Suppressor macrophage treated with lipopolysaccharide for 4 hours (primary cell): Measurements from ENCODE around the gene BCAN.
"Not testable (repeated sequence)": the region's sequence is repeated elsewhere in the genome, so short reads cannot be mapped to it uniquely, and the experiment has no call there.

Source experiments
- DNase-seq: peaks from one replicate; pipeline ENCODE4 v3.0.0-alpha.2; 2020

BCAN gene

DNA sequence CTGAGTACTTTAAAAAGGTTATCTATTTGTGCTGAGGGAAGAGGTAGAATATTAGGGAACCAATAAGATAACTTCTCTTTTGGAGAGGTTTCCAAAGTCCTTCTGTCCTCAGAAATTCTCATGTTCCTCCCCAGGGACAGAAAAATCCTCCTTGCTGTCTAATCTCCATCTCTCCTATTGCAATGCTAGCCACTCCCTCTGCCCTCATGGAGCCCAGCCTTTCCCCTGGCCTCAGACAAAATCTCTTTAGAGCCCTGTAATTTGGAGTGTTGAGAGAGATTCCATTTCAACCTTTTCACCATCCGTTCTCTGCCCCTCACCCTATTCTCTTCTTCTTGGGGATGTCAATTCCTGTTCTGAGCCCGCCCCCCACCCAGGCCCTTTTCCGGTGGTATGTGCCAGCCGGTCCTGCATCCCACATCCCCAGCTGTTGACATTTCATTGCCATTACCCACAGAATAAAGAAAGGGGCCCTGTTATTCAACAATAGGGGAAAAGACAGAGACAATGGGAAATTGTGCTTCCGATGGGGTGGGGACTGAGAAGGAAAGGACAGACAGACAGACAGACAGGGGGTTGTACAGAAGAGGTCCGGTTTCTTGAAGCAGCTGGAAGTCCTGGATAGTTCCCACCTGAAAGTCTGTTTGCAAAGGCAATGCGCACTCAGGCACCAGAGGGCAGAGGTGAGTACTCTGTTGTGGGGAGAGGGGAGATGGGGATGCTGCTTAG lies 22.9 kb upstream of the BCAN start, which contains the start of gene HAPLN2:
Gene HAPLN2 (plus strand): TSS at position 563 of the 729 bp plus-strand sequence. CDS start 4,076 bp downstream, outside the sequence.
- no peak for DNase-seq

DNA sequence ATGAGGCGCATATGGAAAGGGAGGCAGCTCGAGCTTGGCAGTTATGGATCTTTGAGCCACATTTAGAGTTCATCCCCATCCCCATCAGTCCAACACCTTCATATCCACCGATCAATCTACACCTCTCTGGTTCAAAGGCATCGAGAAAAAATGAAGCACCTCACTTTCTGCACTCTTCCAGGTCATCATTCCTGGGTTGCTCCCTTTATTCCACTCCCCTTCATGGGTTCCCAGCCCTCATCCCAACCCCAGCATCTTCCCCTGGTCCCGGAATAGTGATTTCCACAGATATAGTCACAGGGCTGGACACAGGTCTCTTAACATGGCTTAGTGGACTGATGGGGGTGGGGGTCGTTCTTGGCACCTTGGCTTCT lies 22.3 kb upstream of the BCAN start:
- no peak for DNase-seq

GRCh38 chr1:156622581-156623297 lies 19.2 kb upstream of the BCAN start:
- no peak for DNase-seq

GRCh38 chr1:156623946-156624813 lies 17.7 kb upstream of the BCAN start:
- peak; percentile 65 for DNase-seq

DNA sequence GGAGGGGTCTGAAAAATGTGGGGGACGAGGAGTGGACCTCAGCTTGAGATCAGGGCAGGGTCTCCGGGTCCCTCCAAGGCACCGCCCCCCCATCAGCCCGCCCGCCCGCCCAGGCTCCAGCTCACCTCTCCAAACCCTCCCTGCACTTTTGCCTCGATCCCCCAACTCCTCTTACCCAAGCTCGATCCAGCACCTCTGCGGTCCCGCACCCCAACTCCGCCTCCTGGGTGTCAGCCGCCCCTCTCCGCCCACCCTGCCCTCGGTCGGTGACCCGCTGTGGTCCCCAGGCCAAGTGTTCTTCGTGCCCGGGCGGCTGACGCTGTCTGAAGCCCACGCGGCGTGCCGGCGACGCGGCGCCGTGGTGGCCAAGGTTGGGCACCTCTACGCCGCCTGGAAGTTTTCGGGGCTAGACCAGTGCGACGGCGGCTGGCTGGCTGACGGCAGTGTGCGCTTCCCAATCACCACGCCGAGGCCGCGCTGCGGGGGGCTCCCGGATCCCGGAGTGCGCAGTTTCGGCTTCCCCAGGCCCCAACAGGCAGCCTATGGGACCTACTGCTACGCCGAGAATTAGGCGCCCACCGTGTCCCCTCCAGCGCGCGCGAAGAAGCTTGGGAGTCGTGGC lies 17.0 kb upstream of the BCAN start:
- no peak for DNase-seq

- peak; percentile 74 for DNase-seq
Measured at GRCh38 chr1:156625436-156626078, 16.4 kb upstream of the BCAN start.

GRCh38 chr1:156626079-156626438 lies 15.9 kb upstream of the BCAN start:
- DNase-seq = no peak

- peak; percentile 69 for DNase-seq
Measured at GRCh38 chr1:156627313-156627880, 14.5 kb upstream of the BCAN start.

- no peak for DNase-seq
Measured at GRCh38 chr1:156629823-156630449, 12.0 kb upstream of the BCAN start.

GRCh38 chr1:156631152-156631551 lies 10.8 kb upstream of the BCAN start:
- DNase-seq = not testable (repeated sequence)

- DNase-seq = no peak
Measured at GRCh38 chr1:156632355-156632754, 9.6 kb upstream of the BCAN start.

DNA sequence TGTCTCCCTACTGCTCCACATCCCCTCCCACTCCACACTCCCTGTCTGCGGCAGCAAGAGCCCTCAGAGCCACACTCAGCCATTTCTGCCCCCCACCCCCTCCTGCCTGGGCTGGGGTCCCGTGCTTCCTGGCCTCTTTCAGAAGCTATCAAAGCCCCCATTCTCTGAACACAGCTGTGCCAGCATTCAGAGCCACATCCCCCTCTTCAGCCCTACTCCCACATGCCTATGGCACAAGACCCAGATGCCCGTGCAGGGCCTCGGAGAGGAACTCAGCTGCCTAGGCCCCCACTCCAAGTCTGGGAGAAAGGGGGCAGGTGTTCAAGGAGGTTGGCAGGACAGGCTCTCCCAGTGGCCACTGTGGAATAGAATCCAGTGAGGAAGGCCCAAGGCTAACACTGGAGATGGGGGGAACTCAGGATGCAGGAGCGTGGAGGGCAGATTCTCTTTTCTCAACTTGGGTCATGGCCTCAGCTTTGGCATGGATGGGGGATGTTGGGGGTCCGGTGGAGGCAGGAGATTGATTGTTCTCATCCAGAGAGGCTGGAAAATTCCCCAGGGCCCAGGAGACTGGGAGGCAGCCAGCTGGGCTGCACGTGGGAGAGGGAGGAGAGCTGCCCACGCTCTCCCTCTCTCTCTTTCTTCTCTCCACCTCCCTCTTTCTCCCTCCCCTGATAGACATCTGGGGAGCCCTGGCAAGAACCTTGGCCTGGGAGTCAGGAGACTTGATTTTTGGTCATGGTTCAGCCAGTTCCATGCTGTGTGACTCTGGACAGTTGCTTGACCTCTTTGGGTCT lies 3.5 kb upstream of the BCAN start:
- no peak for DNase-seq

- DNase-seq = no peak
Measured at GRCh38 chr1:156639601-156640101, 2.3 kb upstream of the BCAN start.

DNA sequence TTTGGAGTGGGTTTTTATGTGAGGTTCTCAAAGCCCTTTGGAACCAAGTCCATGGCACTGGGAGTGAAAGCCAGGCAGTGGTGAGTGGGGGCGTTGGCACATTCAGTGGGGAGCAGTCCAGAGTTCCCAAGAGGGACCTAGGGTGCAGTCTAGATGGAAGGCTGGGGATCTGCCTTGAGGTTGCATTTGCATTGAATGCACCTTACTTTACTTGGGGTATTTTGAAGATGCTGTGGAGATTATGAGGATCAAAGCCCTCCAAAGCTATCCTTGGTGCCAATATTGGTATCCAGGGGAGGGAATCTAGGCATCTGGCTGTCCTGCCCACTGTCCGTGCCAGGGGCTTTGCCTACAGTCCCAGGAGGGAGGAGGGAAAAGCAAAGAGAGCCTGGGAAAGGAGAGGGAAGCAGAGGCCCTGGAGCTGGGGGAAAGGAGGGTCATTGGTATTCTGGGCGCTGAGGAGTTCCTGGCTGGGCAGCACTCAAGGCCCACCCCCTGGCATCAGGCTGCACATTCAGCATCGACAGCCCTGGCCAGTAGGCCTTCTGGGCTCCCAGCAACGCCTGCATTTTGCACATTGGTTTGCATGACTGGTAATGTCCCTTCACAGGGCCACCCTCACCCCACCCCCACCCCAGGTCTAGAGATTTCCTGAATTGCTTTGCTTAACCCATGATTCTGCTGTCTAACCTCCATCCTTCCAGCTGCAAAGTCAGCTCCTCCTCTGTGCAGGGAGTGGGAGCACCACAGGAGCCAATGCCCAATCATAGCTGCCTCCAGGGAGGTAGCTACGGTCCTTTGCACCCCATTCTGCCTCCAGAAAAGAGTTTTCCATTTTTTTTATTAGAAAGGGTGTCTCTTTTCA lies 843 bp upstream of the BCAN start:
- DNase-seq = no peak

DNA sequence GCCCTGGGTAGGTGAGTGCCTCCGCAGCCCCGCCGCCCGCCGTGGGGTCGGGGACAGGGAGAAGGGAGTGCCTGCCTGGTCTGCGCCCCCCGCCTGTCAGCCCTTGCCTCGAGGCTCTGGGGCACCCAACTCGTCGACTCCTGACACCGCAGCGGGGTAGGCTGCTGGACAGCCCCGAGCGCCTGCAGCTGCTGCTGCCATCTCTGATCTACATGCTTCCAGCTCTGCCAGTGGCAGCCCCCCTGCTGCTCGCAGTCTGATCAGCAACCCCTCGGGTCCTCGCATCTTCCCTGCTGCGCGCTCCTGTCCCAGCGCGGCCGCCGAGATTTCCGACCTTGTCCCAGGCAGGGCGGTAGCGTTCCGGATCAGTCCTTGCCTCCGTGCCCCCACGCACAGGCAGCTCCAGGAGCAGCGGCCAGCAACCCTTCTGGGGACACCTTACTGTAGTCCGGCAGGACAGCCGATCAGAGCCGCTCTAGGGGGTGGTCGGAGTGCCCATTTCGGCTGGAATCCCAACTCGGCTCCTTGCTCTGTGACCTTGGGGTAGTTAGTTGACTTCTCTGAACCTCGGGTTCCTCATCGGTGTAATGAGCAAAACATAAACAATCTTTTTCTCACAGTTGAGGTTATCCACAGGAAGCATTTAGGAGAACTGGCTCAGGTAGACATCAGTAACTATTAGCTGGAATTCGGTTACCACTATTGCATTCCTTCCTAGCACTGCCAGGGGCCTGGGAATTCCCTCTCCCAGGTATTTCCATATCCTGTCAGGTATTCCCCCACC lies 540 bp downstream of the BCAN start:
- no peak for DNase-seq

DNA sequence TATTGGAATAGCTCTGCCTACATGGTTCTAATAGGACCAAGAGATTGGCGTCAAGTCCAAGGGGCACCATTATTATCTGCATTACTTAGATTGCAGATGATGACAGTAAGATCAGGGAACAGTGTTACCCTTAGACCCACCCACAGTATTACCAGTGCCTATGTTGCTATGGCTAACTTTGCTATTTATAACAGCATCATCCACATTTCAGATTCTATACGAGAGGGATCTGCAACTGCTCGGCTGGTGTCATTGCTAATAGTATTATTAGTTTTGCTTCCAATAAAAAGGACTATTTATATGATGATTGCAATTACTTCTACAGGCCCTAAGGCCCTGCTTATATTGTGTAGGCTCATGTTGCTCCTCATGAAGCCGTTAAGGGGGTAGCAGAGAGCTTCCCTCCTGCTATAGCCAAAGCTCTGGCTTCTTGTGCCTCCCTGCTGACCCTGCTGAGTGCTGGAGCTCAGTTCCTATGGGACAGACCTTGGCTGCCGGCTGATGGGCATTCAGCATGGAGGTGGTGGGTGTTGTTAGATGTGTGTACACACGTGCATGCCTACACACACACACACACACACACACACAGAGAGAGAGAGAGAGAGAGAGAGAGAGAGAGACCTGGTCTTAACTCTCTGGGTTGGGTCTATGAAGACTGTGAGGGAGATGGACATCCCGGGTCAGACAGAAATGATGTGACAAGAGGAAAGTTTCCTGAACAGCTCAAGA lies 1.3 kb downstream of the BCAN start:
- DNase-seq = no peak

GRCh38 chr1:156643778-156644092 lies 1.8 kb downstream of the BCAN start:
- DNase-seq = peak; percentile 44

- DNase-seq = no peak
Measured at GRCh38 chr1:156644146-156644545, 2.2 kb downstream of the BCAN start.
